Adrenal gland (tissue), 12 donors: ENCODE measurements around the gene PRDM16. TPM values are rescaled to one million over a fixed set of nuclear protein-coding genes. Genes with fewer than 3 reads are reported as not detected.

Experiments
- DNase-seq, 7 donors: peaks; one replicate each; pipeline ENCODE4 v3.0.0-alpha.2; 2019 to 2020
- H3K27ac ChIP-seq, 5 donors: fragments of 200-600 bp; sonication (generic) in 4 of 5; 1 replicate in 3 of 5; 2 replicates in 2 of 5; pipeline versions ENCODE4 v1.5.1 to v1.8.0; 2016 to 2020; ENCODE audit warnings: mild to moderate bottlenecking in 1 of 5
- H3K27me3 ChIP-seq: fragments of 200-600 bp; 2 replicates; pipeline ENCODE4 v1.8.0; 2021
- H3K36me3 ChIP-seq, 2 donors: fragments of 200-600 bp; replicated peaks in 1 of 2; 1 replicate in 1 of 2; 2 replicates in 1 of 2; pipeline versions ENCODE4 v1.5.1 to v1.8.0; 2018 to 2022
- H3K4me1 ChIP-seq, 2 donors: fragments of 200-600 bp; replicated peaks in 1 of 2; 1 replicate in 1 of 2; 2 replicates in 1 of 2; pipeline versions ENCODE4 v1.5.1 to v1.8.0; 2018 to 2021
- H3K4me3 ChIP-seq, 4 donors: fragments of 200-600 bp; sonication (generic) in 3 of 4; one replicate each; pipeline ENCODE4 v1.5.1; 2016 to 2018
- H3K9me3 ChIP-seq, 3 donors: fragments of 200-600 bp; sonication (generic) in 1 of 3; replicated peaks in 1 of 3; 1 replicate in 2 of 3; 2 replicates in 1 of 3; pipeline versions ENCODE4 v1.5.1 to v1.8.0; 2016 to 2021
- CTCF ChIP-seq, 6 experiments: fragments of 450-650 bp in 4 of 6; fragments of 200-600 bp in 2 of 6; sonication (generic) in 1 of 6; IDR thresholded peaks; 1 replicate in 5 of 6; 2 replicates in 1 of 6; pipeline versions ENCODE4 v1.5.1 to v1.8.0; 2016 to 2021; ENCODE audit warnings: antibody characterized with exemption in 6 of 6, mild to moderate bottlenecking in 2 of 6, moderate library complexity in 1 of 6
- POLR2A ChIP-seq, 2 donors: fragments of 450-650 bp; IDR thresholded peaks; one replicate each; pipeline ENCODE4 v1.6.1; 2017; ENCODE audit warnings: antibody characterized with exemption in 2 of 2, mild to moderate bottlenecking in 2 of 2, moderate library complexity in 1 of 2
- WGBS, 4 donors: extraction: QIAGEN DNeasy Blood & Tissue Kit in 2 of 4; methylation state at CpG; one replicate each; pipeline versions ENCODE4 v1.1.5 to v1.1.7; 2013 to 2017; 5-methylcytosine and 5-hydroxymethylcytosine counted together
- intact Hi-C, 2 donors: fragments of 100-400 bp; cut with DNase I; formaldehyde crosslinking; loops; one replicate each; pipeline versions ENCODE4 v1.14.1 to v1.15.0; 2022 to 2023
- polyA plus RNA-seq, 3 donors: library from polyadenylated mRNA; stranded (reverse); fragments of 200-250 nt in 2 of 3; fragments of 350-450 nt in 1 of 3; fragmentation: Illumina TruSeq in 1 of 3; extraction: RNeasy Lipid Tissue Mini Kit (QIAGEN cat#74804) in 1 of 3; gene quantifications; one replicate each; pipeline ENCODE4 v1.2.3, GENCODE V29; 2013 to 2014
- total RNA-seq, 9 donors: library from RNA; depleted of rRNA in 4 of 9; stranded (reverse); fragments of >200 nt in 4 of 9; fragments of 120-200 nt in 1 of 9; fragmentation: NEBNext Ultra II Directional in 1 of 9; extraction: Animal tissue kit (Norgen Biotek cat#: 25700) in 1 of 9; gene quantifications; one replicate each; pipeline versions ENCODE4 v1.1.0 to v1.2.4, GENCODE V29; 2013 to 2023
- donor health status: healthy with polysubstance abuse.
- donor health status: Bipolar disorder and iron deficiency.
- donor health status: DM: yes; HTN: yes; CAD: no.
- donor health status: DM: no; HTN: no; CAD: no.
- donor health status: DM: no; HTN: no; CAD: no.
- donor health status: DM: yes; HTN: yes; CAD: no.

The PRDM16 gene
- total and polyA plus RNA-seq, 12 donors: 0.04 to 2.8 (median 0.61) TPM; not detected in 1

GRCh38 chr1:3231245-3231644, 162.2 kb downstream of the PRDM16 start:
- Histone ChIP-seq H3K27ac (no peak overlapping the region), H3K27me3 (peaks cover 16% of the 10 kb centered on the region), H3K4me1 (no peaks in the 10 kb centered on the region), H3K36me3 (no peaks in the 10 kb centered on the region), H3K9me3 (no peaks in the 10 kb centered on the region), H3K4me3 (no peak overlapping the region)
- intact Hi-C loops: no loop called here
- TF ChIP-seq POLR2A (IDR thresholded peaks at IDR 0.05) (no peak), CTCF (IDR thresholded peaks at IDR 0.05) (no peak)
- WGBS, 4 donors: 49 to 70% (median 61%) methylated on average over 14 to 24 of the region's 24 CpGs
- no peak for DNase-seq

DNA sequence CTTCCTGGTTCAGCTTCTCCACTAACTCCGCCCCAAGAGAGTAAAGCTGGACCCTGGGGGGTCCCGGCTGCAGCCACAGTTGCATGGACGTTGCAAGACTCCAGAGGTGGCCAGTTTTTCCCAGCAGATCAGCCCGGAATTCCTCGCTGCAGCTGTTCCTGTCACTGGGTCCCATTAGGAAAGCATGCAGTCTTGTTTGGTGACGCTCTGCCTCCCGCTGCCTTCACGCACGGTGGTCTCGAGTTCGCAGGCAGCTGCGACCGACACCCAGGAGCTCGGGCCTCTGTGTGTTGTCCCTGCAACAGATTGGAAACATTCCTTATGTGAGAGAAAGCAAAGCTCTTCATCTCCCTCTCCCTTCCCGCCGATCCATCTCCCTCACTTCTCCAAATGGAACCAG, 162.8 kb downstream of the PRDM16 start:
- Histone ChIP-seq H3K36me3 (no peaks in the 10 kb centered on the region), H3K4me3 (no peak overlapping the region), H3K27me3 (peaks cover 16% of the 10 kb centered on the region), H3K9me3 (no peaks in the 10 kb centered on the region), H3K27ac (no peak overlapping the region), H3K4me1 (no peaks in the 10 kb centered on the region)
- intact Hi-C loops: no loop called here
- whole genome bisulfite sequencing, 4 donors: 65 to 84% (median 68%) methylated on average over 7 to 16 of the region's 16 CpGs
- TF ChIP-seq POLR2A (IDR thresholded peaks at IDR 0.05) (no peak), CTCF (IDR thresholded peaks at IDR 0.05) (no peak)
- DNase-seq: no peak

GRCh38 chr1:3233031-3233430, 164.0 kb downstream of the PRDM16 start:
- WGBS, 4 donors: 81 to 87% (median 84%) methylated on average over 15 of the region's 15 CpGs
- no peak for DNase-seq
- H3K36me3 ChIP-seq: no peaks in the 10 kb centered on the region
- TF ChIP-seq POLR2A (IDR thresholded peaks at IDR 0.05) (no peak), CTCF (IDR thresholded peaks at IDR 0.05) (no peak)
- peaks cover 8% of the 10 kb centered on the region for H3K27me3 ChIP-seq
- H3K4me3 ChIP-seq: no peak overlapping the region
- intact Hi-C loops: no loop called here
- H3K27ac ChIP-seq: no peak overlapping the region
- H3K4me1 ChIP-seq: no peaks in the 10 kb centered on the region
- H3K9me3 ChIP-seq: no peaks in the 10 kb centered on the region

- Histone ChIP-seq H3K4me1 (no peaks in the 10 kb centered on the region), H3K9me3 (no peaks in the 10 kb centered on the region), H3K36me3 (no peaks in the 10 kb centered on the region), H3K27ac (no peak overlapping the region), H3K27me3 (peaks cover 8% of the 10 kb centered on the region), H3K4me3 (no peak overlapping the region)
- TF ChIP-seq POLR2A (IDR thresholded peaks at IDR 0.05): no peak
- TF ChIP-seq CTCF (IDR thresholded peaks at IDR 0.05): no peak
- intact Hi-C loops: no loop called here
- WGBS, 4 donors: 77 to 86% (median 83%) methylated on average over 8 of the region's 8 CpGs
- DNase-seq: no peak
These were observed 164.5 kb downstream of the PRDM16 start for GRCh38 chr1:3233551-3233950.
